ENCODE results near the gene CRISPLD2.
A peak's percentile ranks its signal among the peaks of the same experiment; 100 is the strongest.

Gene CRISPLD2

GRCh38 chr16:84819644-84820304, at the start of gene CRISPLD2:
TSS of gene CRISPLD2 (plus strand) at chr16:84819985. CDS start at chr16:84838496, 18,511 bp downstream.
- no peak for TF ChIP-seq CTCF (IDR thresholded peaks at IDR 0.05; ENCODE audit: low read depth, low read length)

DNA sequence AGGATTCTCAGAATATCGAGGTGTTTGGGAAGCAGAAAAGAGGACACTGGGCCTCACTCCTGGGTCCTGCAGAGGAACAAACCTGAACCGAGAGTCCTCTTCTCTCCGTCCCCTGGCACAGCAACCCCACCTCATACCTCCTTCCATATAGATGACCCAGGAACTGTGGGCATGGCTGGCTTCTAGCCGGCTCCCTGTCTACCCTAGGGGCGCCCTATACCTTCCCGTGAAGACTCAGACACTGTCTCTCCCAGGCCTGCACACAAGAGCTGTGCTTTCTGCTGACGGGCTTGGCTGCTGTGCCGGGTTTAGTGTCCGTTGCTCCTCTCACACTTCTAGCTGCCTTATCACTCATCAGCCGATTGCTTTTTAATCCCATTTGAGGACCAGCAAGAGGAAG, 46.5 kb upstream of the CRISPLD2 start:
- no peak overlapping the region for H3K4me3 ChIP-seq (ENCODE audit: low read depth, low read length)
- no peak for TF ChIP-seq CTCF (IDR thresholded peaks at IDR 0.05; ENCODE audit: low read depth, low read length)

More at GRCh38 chr16:84819644-84820304, at the start of gene CRISPLD2:
- peak within 1 kb of the TSS; percentile 67 for H3K4me3 ChIP-seq (ENCODE audit: low read depth, low read length)

- TF ChIP-seq CTCF (IDR thresholded peaks at IDR 0.05; ENCODE audit: low read depth, low read length) = no peak
- no peak overlapping the region for H3K4me3 ChIP-seq (ENCODE audit: low read depth, low read length)
These were observed 45.0 kb upstream of the CRISPLD2 start for GRCh38 chr16:84774810-84775209.

GRCh38 chr16:84775262-84775810, 44.4 kb upstream of the CRISPLD2 start:
- no peak overlapping the region for H3K4me3 ChIP-seq (ENCODE audit: low read depth, low read length)
- no peak for TF ChIP-seq CTCF (IDR thresholded peaks at IDR 0.05; ENCODE audit: low read depth, low read length)

DNA sequence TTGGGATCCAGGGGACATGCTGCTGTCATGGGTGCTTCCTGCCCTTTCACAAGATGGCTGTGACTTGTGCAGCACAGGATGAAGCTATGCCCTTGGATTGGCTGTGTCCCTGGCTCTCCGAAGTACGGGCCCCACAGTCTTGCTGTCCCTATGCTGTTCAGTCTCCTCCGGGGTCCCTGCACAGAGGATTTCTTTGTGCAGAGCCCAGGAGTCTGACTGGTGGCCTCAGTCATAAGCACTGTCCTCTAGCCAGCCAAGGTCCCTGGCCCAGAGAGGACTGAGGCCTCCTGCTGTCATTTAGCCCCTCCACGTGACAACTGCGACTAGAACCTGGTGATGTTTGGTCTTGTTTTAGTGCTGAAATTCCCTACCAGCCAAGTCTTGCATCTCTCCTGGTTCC, 42.4 kb upstream of the CRISPLD2 start:
- TF ChIP-seq CTCF (IDR thresholded peaks at IDR 0.05; ENCODE audit: low read depth, low read length) = no peak

GRCh38 chr16:84778720-84779119, 41.1 kb upstream of the CRISPLD2 start:
- TF ChIP-seq CTCF (IDR thresholded peaks at IDR 0.05; ENCODE audit: low read depth, low read length) = no peak
- H3K4me3 ChIP-seq (ENCODE audit: low read depth, low read length) = no peak overlapping the region

More for the DNA sequence above, 42.4 kb upstream of the CRISPLD2 start:
- H3K4me3 ChIP-seq (ENCODE audit: low read depth, low read length) = no peak overlapping the region

- no peak overlapping the region for H3K4me3 ChIP-seq (ENCODE audit: low read depth, low read length)
- TF ChIP-seq CTCF (IDR thresholded peaks at IDR 0.05; ENCODE audit: low read depth, low read length) = no peak
These were observed 39.7 kb upstream of the CRISPLD2 start for GRCh38 chr16:84780063-84780462.

Data from WI38 (cell line).